B cell (primary cell): ENCODE measurements around the gene DOCK8. TPM values are rescaled to one million over a fixed set of nuclear protein-coding genes. Genes with fewer than 3 reads are reported as not detected.
"Not testable (repeated sequence)": the region's sequence is repeated elsewhere in the genome, so short reads cannot be mapped to it uniquely, and the experiment has no call there.

Experiments used
- ATAC-seq: fragments of 200-7000 bp; cut with Tn5 transposase; one replicate; pipeline ENCODE4 v1.10.0; 2021; ENCODE audit warnings: low read depth, mild to moderate bottlenecking, moderate number of reproducible peaks, moderate library complexity
- CTCF ChIA-PET: fragments of 350-600 bp; sonication (Branson Sonifier 250); formaldehyde crosslinking; loops from one replicate; lab custom pipeline; 2021; ENCODE audit warnings: antibody characterized with exemption, inconsistent platforms; lab: Charles Lee
- POLR2A ChIA-PET: fragments of 350-600 bp; sonication (Branson Sonifier 250); formaldehyde crosslinking; loops from one replicate; lab custom pipeline; 2021; ENCODE audit warnings: antibody characterized with exemption; lab: Charles Lee
- DNase-seq: peaks from one replicate; pipeline ENCODE4 v3.0.0; 2013
- H2AFZ ChIP-seq: 2 replicates; pipeline ENCODE4 v1.6.1; 2012; ENCODE audit warnings: mild to moderate bottlenecking, low read depth, low read length; ENCODE audit not compliant: insufficient read depth, poor library complexity, severe bottlenecking
- H3K27ac ChIP-seq, 2 donors: 1 replicate in 1 of 2; 2 replicates in 1 of 2; pipeline ENCODE4 v1.5.1; 2012 to 2013; ENCODE audit warnings: low read length in 2 of 2, mild to moderate bottlenecking in 2 of 2, moderate library complexity in 1 of 2
- H3K27me3 ChIP-seq, 4 experiments: fragments of 200-600 bp in 1 of 4; sonication (generic) in 1 of 4; replicated peaks in 1 of 4; 1 replicate in 2 of 4; 2 replicates in 2 of 4; pipeline versions ENCODE4 v1.6.1 to v1.7.0; 2013 to 2016; ENCODE audit warnings: low read length in 3 of 4, mild to moderate bottlenecking in 2 of 4, mixed read lengths in 1 of 4, moderate library complexity in 1 of 4; ENCODE audit not compliant: insufficient read depth in 4 of 4, control insufficient read depth in 3 of 4; ENCODE audit errors: control extremely low read depth in 1 of 4
- H3K36me3 ChIP-seq, 2 experiments: replicated peaks in 1 of 2; 1 replicate in 1 of 2; 2 replicates in 1 of 2; pipeline versions ENCODE4 v1.6.1 to v1.7.1; 2013; ENCODE audit warnings: low read length in 1 of 2; ENCODE audit not compliant: insufficient read depth in 2 of 2, control insufficient read depth in 1 of 2; ENCODE audit errors: control extremely low read depth in 1 of 2, extremely low read depth in 1 of 2
- H3K4me1 ChIP-seq, 2 donors: fragments of 200-600 bp in 1 of 2; sonication (generic) in 1 of 2; 1 replicate in 1 of 2; 2 replicates in 1 of 2; pipeline versions ENCODE4 v1.5.1 to v1.6.1; 2013 to 2017; ENCODE audit warnings: low read length in 2 of 2; ENCODE audit not compliant: control insufficient read depth in 2 of 2, insufficient read depth in 2 of 2
- H3K4me2 ChIP-seq: replicated peaks from 2 replicates; pipeline ENCODE3; 2012; ENCODE audit warnings: mild to moderate bottlenecking, low read depth, low read length; ENCODE audit not compliant: poor library complexity, severe bottlenecking
- H3K4me3 ChIP-seq, 5 experiments: fragments of 200-600 bp in 1 of 5; sonication (generic) in 1 of 5; 1 replicate in 3 of 5; 2 replicates in 2 of 5; pipeline versions ENCODE4 v1.5.1 to v1.7.0; 2011 to 2016; ENCODE audit warnings: low read length in 4 of 5, mild to moderate bottlenecking in 4 of 5, low read depth in 2 of 5, control low read depth in 1 of 5, moderate library complexity in 1 of 5; ENCODE audit not compliant: insufficient read depth in 1 of 5; ENCODE audit errors: control extremely low read depth in 1 of 5, extremely low read depth in 1 of 5
- H3K79me2 ChIP-seq: fragments of 200-600 bp; sonication (generic); one replicate; pipeline ENCODE4 v1.6.0; 2016; ENCODE audit warnings: low read length; ENCODE audit not compliant: control insufficient read depth, insufficient read depth
- H3K9ac ChIP-seq: fragments of 200-600 bp; sonication (generic); 2 replicates; pipeline ENCODE4 v1.6.1; 2017; ENCODE audit warnings: mild to moderate bottlenecking, low read length, moderate library complexity
- H3K9me3 ChIP-seq, 3 donors: one replicate each; pipeline versions ENCODE4 v1.6.1 to v1.7.1; 2013; ENCODE audit warnings: low read length in 2 of 3; ENCODE audit not compliant: control insufficient read depth in 2 of 3, insufficient read depth in 1 of 3; ENCODE audit errors: control extremely low read depth in 1 of 3
- H4K20me1 ChIP-seq: 2 replicates; pipeline ENCODE4 v1.6.0; 2012; ENCODE audit warnings: mild to moderate bottlenecking, low read length; ENCODE audit not compliant: insufficient read depth, control insufficient read depth, poor library complexity, severe bottlenecking
- H3K27ac Mint-ChIP-seq: one replicate; pipeline ENCODE4 v1.8.0; 2021; ENCODE audit warnings: mixed read lengths
- H3K27me3 Mint-ChIP-seq: one replicate; pipeline ENCODE4 v1.8.0; 2021; ENCODE audit warnings: mixed read lengths
- H3K4me1 Mint-ChIP-seq: one replicate; pipeline ENCODE4 v1.8.0; 2021; ENCODE audit warnings: mixed read lengths
- H3K4me3 Mint-ChIP-seq: one replicate; pipeline ENCODE4 v1.8.0; 2021; ENCODE audit warnings: mixed read lengths
- H3K9me3 Mint-ChIP-seq: one replicate; pipeline ENCODE4 v1.8.0; 2022; ENCODE audit warnings: mixed read lengths; ENCODE audit not compliant: insufficient read depth
- CTCF ChIP-seq: fragments of 200-600 bp; IDR thresholded peaks from one replicate; pipeline ENCODE4 v1.8.0; 2022; ENCODE audit warnings: antibody characterized with exemption, mild to moderate bottlenecking
- EZH2 ChIP-seq: IDR thresholded peaks from 2 replicates; pipeline ENCODE4 v1.6.1; 2012; ENCODE audit warnings: borderline replicate concordance, low read depth, mild to moderate bottlenecking, moderate library complexity, low read length; ENCODE audit not compliant: insufficient read depth, poor library complexity, severe bottlenecking
- WGBS: methylation state at CpG from one replicate; pipeline ENCODE4 v1.1.5; 2013; ENCODE audit warnings: missing lambda C conversion rate; ENCODE audit not compliant: insufficient coverage; 5-methylcytosine and 5-hydroxymethylcytosine counted together
- intact Hi-C: fragments of 100-400 bp; cut with micrococcal nuclease; formaldehyde crosslinking; loops from one replicate; pipeline ENCODE4 v1.10.0; 2022
- polyA plus RNA-seq: library from polyadenylated mRNA; depleted of rRNA; stranded (reverse); fragments of >200 nt; gene quantifications from 2 replicates; pipeline ENCODE4 v1.2.3, GENCODE V29; 2012
- total RNA-seq, 2 donors: library from RNA; stranded (reverse); fragments of 120-200 nt in 1 of 2; gene quantifications; 1 replicate in 1 of 2; 2 replicates in 1 of 2; pipeline versions ENCODE4 v1.2.3 to v1.2.4, GENCODE V29; 2013 to 2022

Gene DOCK8
- total and polyA plus RNA-seq, 2 donors (not counting 1 experiment from before 2014, with no cell fraction given) = 47.6 to 288 TPM

DNA sequence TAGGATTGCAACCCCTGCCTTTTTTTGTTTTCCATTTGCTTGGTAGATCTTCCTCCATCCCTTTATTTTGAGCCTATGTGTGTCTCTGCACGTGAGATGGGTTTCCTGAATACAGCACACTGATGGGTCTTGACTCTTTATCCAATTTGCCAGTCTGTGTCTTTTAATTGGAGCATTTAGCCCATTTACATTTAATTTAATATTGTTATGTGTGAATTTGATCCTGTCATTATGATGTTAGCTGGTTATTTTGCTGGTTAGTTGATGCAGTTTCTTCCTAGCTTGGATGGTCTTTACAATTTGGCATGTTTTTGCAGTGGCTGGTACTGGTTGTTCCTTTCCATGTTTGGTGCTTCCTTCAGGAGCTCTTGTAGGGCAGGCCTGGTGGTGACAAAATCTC lies 19.0 kb downstream of the DOCK8 start:
- not testable (repeated sequence) for H3K27ac Mint-ChIP-seq, ATAC-seq
- WGBS = no CpG with 5 or more reads among the region's 1 CpG

DNA sequence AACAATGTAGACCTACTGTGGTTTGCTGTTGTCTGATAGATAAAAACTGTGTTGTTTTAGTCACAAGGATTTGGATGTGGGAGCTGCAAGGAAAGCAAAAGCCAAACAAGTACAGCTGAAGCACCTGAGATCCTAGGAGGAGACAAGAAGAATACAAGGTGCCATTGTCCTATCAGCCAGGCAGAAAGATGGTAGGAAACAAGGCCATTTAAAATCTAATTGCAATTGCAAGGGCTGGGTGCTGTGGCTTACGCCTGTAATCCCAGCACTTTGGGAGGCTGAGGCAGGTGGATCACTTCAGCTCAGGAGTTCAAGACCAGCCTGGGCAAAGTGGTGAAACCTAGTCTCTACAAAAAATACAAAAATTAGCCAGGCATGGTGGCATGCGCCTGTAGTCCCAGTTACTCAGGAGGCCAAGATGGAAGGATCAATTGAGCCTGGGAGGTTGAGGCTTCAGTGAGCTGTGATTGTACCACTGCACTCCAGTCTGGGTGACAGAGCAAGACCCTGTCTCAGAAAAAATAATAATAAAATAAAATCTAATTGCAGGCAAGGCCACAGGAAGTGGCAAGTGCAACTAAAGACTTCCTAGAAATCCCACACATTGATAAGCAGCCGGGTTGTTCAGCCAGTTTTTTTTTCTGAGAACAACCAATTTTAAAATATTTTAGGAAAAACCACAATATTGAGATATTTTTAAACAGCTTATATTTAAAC lies 22.6 kb downstream of the DOCK8 start:
- DNase-seq = no peak
- WGBS = 100% methylated on average over 1 of the region's 3 CpGs
- H3K27me3 Mint-ChIP-seq = no peaks in the 10 kb centered on the region
- peaks cover 20% of the 10 kb centered on the region for H3K79me2 ChIP-seq
- no peak overlapping the region for H3K4me3 Mint-ChIP-seq
- H4K20me1 ChIP-seq = no peaks in the 10 kb centered on the region
- TF ChIP-seq EZH2 (no peak), CTCF (no peak)
- H3K4me1 ChIP-seq = no peaks in the 10 kb centered on the region
- peaks cover 3 to 10% of the 10 kb centered on the region in 2 experiments for H3K36me3 ChIP-seq
- no peak overlapping the region for H2AFZ ChIP-seq
- no peak overlapping the region for H3K27ac ChIP-seq
- ChIA-PET POLR2A (no interaction called here), CTCF (no interaction called here)
- H3K27ac Mint-ChIP-seq = peak overlapping the region; percentile 11
- H3K4me2 ChIP-seq = no peak overlapping the region
- H3K9ac ChIP-seq = no peak overlapping the region
- peaks cover 0 to 6% (median 0%) of the 10 kb centered on the region in 3 donors for H3K9me3 ChIP-seq
- peaks cover 19% of the 10 kb centered on the region for H3K4me1 Mint-ChIP-seq
- no peaks in the 10 kb centered on the region for H3K9me3 Mint-ChIP-seq
- no peaks in the 10 kb centered on the region for H3K27me3 ChIP-seq
- intact Hi-C loops = no loop called here
- no peak for ATAC-seq
- H3K4me3 ChIP-seq = no peak overlapping the region

More for the DNA sequence above, 19.0 kb downstream of the DOCK8 start:
- Histone ChIP-seq H3K79me2 (peaks cover 28% of the 10 kb centered on the region), H3K36me3 (peaks cover 3 to 10% of the 10 kb centered on the region in 2 experiments)
- H3K27me3 Mint-ChIP-seq, H3K27me3 ChIP-seq, H3K9me3 ChIP-seq, H3K4me2 ChIP-seq, H3K9ac ChIP-seq, H2AFZ ChIP-seq, H3K4me3 ChIP-seq, H3K4me3 Mint-ChIP-seq, intact Hi-C loops, H3K4me1 ChIP-seq, H3K27ac ChIP-seq, CTCF ChIA-PET, DNase-seq, POLR2A ChIA-PET, H3K9me3 Mint-ChIP-seq, H4K20me1 ChIP-seq: not testable (repeated sequence)
- peaks cover 19% of the 10 kb centered on the region for H3K4me1 Mint-ChIP-seq
